ENCODE results near the gene CAMTA1. TPM values are rescaled to one million over a fixed set of nuclear protein-coding genes. Genes with fewer than 3 reads are reported as not detected.

CAMTA1 gene
- total and polyA plus RNA-seq, 9 of the 15 experiments (the other 6 are each of a cell fraction or from before 2014, with no cell fraction given): 43.9 to 161 (median 65.9) TPM

DNA sequence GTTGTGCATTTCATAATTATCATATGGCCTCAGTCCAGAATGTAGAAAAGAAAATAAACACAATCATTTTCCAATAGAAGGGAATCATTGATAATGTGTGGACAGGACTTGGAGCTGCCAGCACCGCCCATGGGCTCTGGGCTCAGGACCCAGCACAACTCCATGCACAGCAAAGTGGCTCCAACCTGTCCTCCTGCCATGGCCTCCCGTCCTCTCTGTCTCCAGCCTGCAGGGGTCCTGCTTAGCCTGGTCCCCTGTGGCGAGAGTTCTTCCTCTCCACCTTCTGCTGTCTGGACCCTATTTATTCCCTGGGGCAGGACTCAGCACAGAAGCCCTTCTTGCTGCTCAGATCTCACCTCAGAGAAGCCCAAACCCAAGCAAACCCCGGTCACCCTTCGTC is 154.1 kb downstream of the CAMTA1 start:
- H3K4me3 ChIP-seq: no peak overlapping the region
- intact Hi-C loops (cut with micrococcal nuclease): no loop called here
- FAIRE-seq (no peak), ATAC-seq (no peak), DNase-seq (ENCODE audit: extremely low read depth in 1 of 4, low spot score in 3 of 4) (no peak)
- POLR2A ChIA-PET: no interaction called here
- H4K20me1 ChIP-seq (replicated peaks; ENCODE audit: control insufficient read depth, insufficient read depth, low read length): 0 out of 2 replicates have a peak, but pooled peaks cover 2% of the 10 kb centered on the region
- in situ Hi-C loops (cut with MboI): no loop called here
- H3K4me1 ChIP-seq (replicated peaks in 1 of 2; ENCODE audit: control insufficient read depth in 2 of 2, insufficient read depth in 2 of 2, low read length in 2 of 2): no peaks in the 10 kb centered on the region
- H3K79me2 ChIP-seq (ENCODE audit: control insufficient read depth, insufficient read depth, low read length): no peaks in the 10 kb centered on the region
- WGBS (ENCODE audit: insufficient coverage, low coverage, missing lambda C conversion rate): 2% methylated on average over 5 of the region's 5 CpGs
- H2AFZ ChIP-seq (ENCODE audit: low read depth, low read length): no peak overlapping the region
- H3K36me3 ChIP-seq (ENCODE audit: control insufficient read depth, insufficient read depth, low read length): no peaks in the 10 kb centered on the region
- H3K9ac ChIP-seq (ENCODE audit: insufficient read depth in 1 of 2, low read depth in 2 of 2, low read length in 2 of 2): no peak overlapping the region
- CTCF ChIA-PET (ENCODE audit: low intra/inter-chr PET ratio): no interaction called here
- no peaks in the 10 kb centered on the region for H3K9me3 ChIP-seq (replicated peaks; ENCODE audit: control insufficient read depth, insufficient read depth, low read depth, low read length)
- no peak for TF ChIP-seq MED1 (CRISPR knock-in tag; IDR thresholded peaks at IDR 0.05; ENCODE audit: borderline replicate concordance)
- no peak for TF ChIP-seq NFRKB (IDR thresholded peaks at IDR 0.05; ENCODE audit: low read depth)
- no peak for TF ChIP-seq TBL1XR1 (IDR thresholded peaks at IDR 0.05; ENCODE audit: low read length in 2 of 2)
- no peak for TF ChIP-seq HDAC8 (tag; IDR thresholded peaks at IDR 0.05)
- TF ChIP-seq RBBP5 (IDR thresholded peaks at IDR 0.05; ENCODE audit: borderline replicate concordance, insufficient read depth, low read length, poor library complexity, severe bottlenecking): no peak
- TF ChIP-seq ETS2 (tag; IDR thresholded peaks at IDR 0.05; ENCODE audit: borderline replicate concordance, poor library complexity, severe bottlenecking): no peak
- H3K27ac ChIP-seq (ENCODE audit: extremely low read depth, low read depth, low read length): no peak overlapping the region
- no peak overlapping the region for H3K4me2 ChIP-seq (ENCODE audit: insufficient read depth, low read length)
- H3K9me1 ChIP-seq (ENCODE audit: control insufficient read depth, insufficient read depth, low read length): no peaks in the 10 kb centered on the region
- BruUV-seq (replicated peaks): no TSS peak
- peaks cover 23 to 27% of the 10 kb centered on the region in 2 experiments for H3K27me3 ChIP-seq (ENCODE audit: control insufficient read depth in 2 of 2, insufficient read depth in 2 of 2, low read length in 2 of 2)

DNA sequence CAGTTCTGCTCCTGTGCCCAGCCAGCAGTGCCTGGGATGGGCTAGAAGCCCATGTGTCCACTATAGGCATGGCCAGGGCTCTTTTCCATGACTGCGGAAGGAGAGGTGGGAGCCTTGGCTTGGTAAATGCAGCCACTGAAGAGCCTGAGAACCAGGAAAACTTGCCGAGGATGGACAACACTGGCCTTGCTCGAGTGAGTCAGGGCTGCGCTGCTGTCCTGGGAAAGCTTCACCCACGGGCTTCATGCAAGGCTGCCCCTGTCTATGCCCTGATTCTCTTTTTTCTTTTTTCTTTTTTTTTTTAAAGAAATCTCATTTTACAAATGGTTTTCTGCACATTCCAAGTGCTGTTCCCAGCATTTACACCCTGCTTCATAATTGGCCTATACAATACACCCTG is 156.5 kb downstream of the CAMTA1 start:
- no peak overlapping the region for H2AFZ ChIP-seq (ENCODE audit: low read depth, low read length)
- H3K9ac ChIP-seq (ENCODE audit: insufficient read depth in 1 of 2, low read depth in 2 of 2, low read length in 2 of 2): no peak overlapping the region; a peak in 1 of 4 replicates
- POLR2A ChIA-PET: interaction anchor here (1.2 kb wide), 1 partner anchor 72 kb away, joined by 4 read pairs; no protein-coding TSS in a partner anchor
- H3K27me3 ChIP-seq (ENCODE audit: control insufficient read depth in 2 of 2, insufficient read depth in 2 of 2, low read length in 2 of 2): peaks cover 3 to 16% of the 10 kb centered on the region in 2 experiments; a peak in 4 of 5 replicates
- CTCF ChIA-PET (ENCODE audit: low intra/inter-chr PET ratio): no interaction called here
- ATAC-seq (no peak), DNase-seq (ENCODE audit: extremely low read depth in 1 of 4, low spot score in 3 of 4) (no peak), FAIRE-seq (no peak)
- H4K20me1 ChIP-seq (replicated peaks; ENCODE audit: control insufficient read depth, insufficient read depth, low read length): no peaks in the 10 kb centered on the region
- WGBS (ENCODE audit: insufficient coverage, low coverage, missing lambda C conversion rate): 12% methylated on average over 5 of the region's 5 CpGs
- no peaks in the 10 kb centered on the region for H3K36me3 ChIP-seq (ENCODE audit: control insufficient read depth, insufficient read depth, low read length)
- H3K27ac ChIP-seq (ENCODE audit: extremely low read depth, low read depth, low read length): no peak overlapping the region
- intact Hi-C loops (cut with micrococcal nuclease): no loop called here
- no peaks in the 10 kb centered on the region for H3K9me3 ChIP-seq (replicated peaks; ENCODE audit: control insufficient read depth, insufficient read depth, low read depth, low read length)
- H3K4me1 ChIP-seq (replicated peaks in 1 of 2; ENCODE audit: control insufficient read depth in 2 of 2, insufficient read depth in 2 of 2, low read length in 2 of 2): no peaks in the 10 kb centered on the region
- no peak overlapping the region for H3K4me2 ChIP-seq (ENCODE audit: insufficient read depth, low read length)
- H3K4me3 ChIP-seq: no peak overlapping the region
- in situ Hi-C loops (cut with MboI): no loop called here
- no peaks in the 10 kb centered on the region for H3K9me1 ChIP-seq (ENCODE audit: control insufficient read depth, insufficient read depth, low read length)
- H3K79me2 ChIP-seq (ENCODE audit: control insufficient read depth, insufficient read depth, low read length): no peaks in the 10 kb centered on the region
- no TSS peak for BruUV-seq (replicated peaks)
- no peak for TF ChIP-seq MEF2A (IDR thresholded peaks at IDR 0.05; ENCODE audit: control insufficient read depth, low read depth, low read length)
- no peak for TF ChIP-seq EP400 (IDR thresholded peaks at IDR 0.05)
- no peak for TF ChIP-seq NFIX (CRISPR knock-in tag; IDR thresholded peaks at IDR 0.05; ENCODE audit: low read depth)
- no peak for TF ChIP-seq ZNF778 (CRISPR knock-in tag; IDR thresholded peaks at IDR 0.05)
- no peak for TF ChIP-seq ELK3 (CRISPR knock-in tag; IDR thresholded peaks at IDR 0.05)
- no peak for TF ChIP-seq ZNF76 (CRISPR knock-in tag; IDR thresholded peaks at IDR 0.05; ENCODE audit: borderline replicate concordance)
- TF ChIP-seq, protein P1, sequence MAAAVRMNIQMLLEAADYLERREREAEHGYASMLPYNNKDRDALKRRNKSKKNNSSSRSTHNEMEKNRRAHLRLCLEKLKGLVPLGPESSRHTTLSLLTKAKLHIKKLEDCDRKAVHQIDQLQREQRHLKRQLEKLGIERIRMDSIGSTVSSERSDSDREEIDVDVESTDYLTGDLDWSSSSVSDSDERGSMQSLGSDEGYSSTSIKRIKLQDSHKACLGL (CRISPR knock-in tag; IDR thresholded peaks at IDR 0.05; ENCODE audit: borderline replicate concordance, poor library complexity, severe bottlenecking): no peak
- TF ChIP-seq HMGN3 (IDR thresholded peaks at IDR 0.05; ENCODE audit: borderline replicate concordance, extremely low read depth, insufficient read length, low read depth, low read length): no peak
